Calu3 (cell line): ENCODE results near the gene HBP1. TPM values are rescaled to one million over a fixed set of nuclear protein-coding genes. Genes with fewer than 3 reads are reported as not detected.
A peak's percentile ranks its signal among the peaks of the same experiment; 100 is the strongest.

Experiments
- Bru-seq: library from RNA; stranded (reverse); fragments of 400-500 nt; gene quantifications from one replicate; lab custom pipeline; 2021; lab: Mats Ljungman, UMichigan
- BruChase-seq, 2 experiments: library from RNA; stranded (reverse); fragments of 400-500 nt; gene quantifications; one replicate each; lab custom pipeline; 2021; lab: Mats Ljungman, UMichigan
- BruUV-seq: library from RNA; stranded (reverse); fragments of 400-500 nt; replicated peaks from 2 replicates; lab custom pipeline; 2021; lab: Mats Ljungman, UMichigan
- CTCF ChIA-PET: fragments of 300-600 bp; sonication (Branson Sonifier 250); formaldehyde crosslinking; loops from one replicate; lab custom pipeline; 2022; ENCODE audit warnings: antibody characterized with exemption; lab: Charles Lee
- DNase-seq: peaks from one replicate; pipeline ENCODE4 v3.0.0; 2022
- H3K27ac Mint-ChIP-seq: one replicate; pipeline ENCODE4 v1.8.0; 2022; ENCODE audit warnings: mixed read lengths; ENCODE audit not compliant: unreplicated experiment
- H3K27me3 Mint-ChIP-seq: one replicate; pipeline ENCODE4 v1.8.0; 2022; ENCODE audit warnings: mixed read lengths; ENCODE audit not compliant: unreplicated experiment
- H3K36me3 Mint-ChIP-seq: one replicate; pipeline ENCODE4 v1.8.0; 2022; ENCODE audit warnings: mild to moderate bottlenecking, moderate library complexity, mixed read lengths; ENCODE audit not compliant: insufficient read depth, unreplicated experiment
- H3K4me1 Mint-ChIP-seq: one replicate; pipeline ENCODE4 v1.8.0; 2022; ENCODE audit warnings: mild to moderate bottlenecking, low read depth, mixed read lengths; ENCODE audit not compliant: unreplicated experiment
- H3K4me3 Mint-ChIP-seq: one replicate; pipeline ENCODE4 v1.8.0; 2022; ENCODE audit warnings: mild to moderate bottlenecking, low read depth, moderate library complexity, mixed read lengths; ENCODE audit not compliant: unreplicated experiment
- H3K9me3 Mint-ChIP-seq: one replicate; pipeline ENCODE4 v1.8.0; 2022; ENCODE audit warnings: low read depth, mixed read lengths; ENCODE audit not compliant: unreplicated experiment
- CTCF ChIP-seq: fragments of 200-600 bp; IDR thresholded peaks from one replicate; pipeline ENCODE4 v1.8.0; 2022; ENCODE audit warnings: antibody characterized with exemption; ENCODE audit not compliant: unreplicated experiment
- intact Hi-C: fragments of 100-400 bp; cut with micrococcal nuclease; formaldehyde crosslinking; loops from one replicate; pipeline ENCODE4 v1.10.0; 2022; ENCODE audit not compliant: unreplicated experiment
- long read RNA-seq: library from polyadenylated mRNA; stranded (forward); transcript quantifications from one replicate; pipeline ENCODE4 v2.0.0, GENCODE V29; 2022
- total RNA-seq: library from RNA; stranded (reverse); gene quantifications from 2 replicates; pipeline ENCODE4 v1.2.3, GENCODE V29; 2022

The HBP1 gene, protein sequence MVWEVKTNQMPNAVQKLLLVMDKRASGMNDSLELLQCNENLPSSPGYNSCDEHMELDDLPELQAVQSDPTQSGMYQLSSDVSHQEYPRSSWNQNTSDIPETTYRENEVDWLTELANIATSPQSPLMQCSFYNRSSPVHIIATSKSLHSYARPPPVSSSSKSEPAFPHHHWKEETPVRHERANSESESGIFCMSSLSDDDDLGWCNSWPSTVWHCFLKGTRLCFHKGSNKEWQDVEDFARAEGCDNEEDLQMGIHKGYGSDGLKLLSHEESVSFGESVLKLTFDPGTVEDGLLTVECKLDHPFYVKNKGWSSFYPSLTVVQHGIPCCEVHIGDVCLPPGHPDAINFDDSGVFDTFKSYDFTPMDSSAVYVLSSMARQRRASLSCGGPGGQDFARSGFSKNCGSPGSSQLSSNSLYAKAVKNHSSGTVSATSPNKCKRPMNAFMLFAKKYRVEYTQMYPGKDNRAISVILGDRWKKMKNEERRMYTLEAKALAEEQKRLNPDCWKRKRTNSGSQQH
- total RNA-seq (31.1 and 32.0 TPM in 2 replicates), Bru-seq, nascent RNA (percentile 79 among the genes with signal in this experiment), BruChase-seq, experiment 1, labeled RNA remaining after a 6-hour chase (percentile 55 among the genes with signal in this experiment), BruChase-seq, experiment 2, labeled RNA remaining after a 2-hour chase (percentile 67 among the genes with signal in this experiment)
- long read RNA-seq, transcript HBP1-208 (11 exons, 2,704 nt): major isoform, 22 of 34 reads
- long read RNA-seq, partial matches to known transcripts: 6 of 34 reads
- long read RNA-seq, other reads (novel, unspliced or antisense): 4 of 34 reads

DNA sequence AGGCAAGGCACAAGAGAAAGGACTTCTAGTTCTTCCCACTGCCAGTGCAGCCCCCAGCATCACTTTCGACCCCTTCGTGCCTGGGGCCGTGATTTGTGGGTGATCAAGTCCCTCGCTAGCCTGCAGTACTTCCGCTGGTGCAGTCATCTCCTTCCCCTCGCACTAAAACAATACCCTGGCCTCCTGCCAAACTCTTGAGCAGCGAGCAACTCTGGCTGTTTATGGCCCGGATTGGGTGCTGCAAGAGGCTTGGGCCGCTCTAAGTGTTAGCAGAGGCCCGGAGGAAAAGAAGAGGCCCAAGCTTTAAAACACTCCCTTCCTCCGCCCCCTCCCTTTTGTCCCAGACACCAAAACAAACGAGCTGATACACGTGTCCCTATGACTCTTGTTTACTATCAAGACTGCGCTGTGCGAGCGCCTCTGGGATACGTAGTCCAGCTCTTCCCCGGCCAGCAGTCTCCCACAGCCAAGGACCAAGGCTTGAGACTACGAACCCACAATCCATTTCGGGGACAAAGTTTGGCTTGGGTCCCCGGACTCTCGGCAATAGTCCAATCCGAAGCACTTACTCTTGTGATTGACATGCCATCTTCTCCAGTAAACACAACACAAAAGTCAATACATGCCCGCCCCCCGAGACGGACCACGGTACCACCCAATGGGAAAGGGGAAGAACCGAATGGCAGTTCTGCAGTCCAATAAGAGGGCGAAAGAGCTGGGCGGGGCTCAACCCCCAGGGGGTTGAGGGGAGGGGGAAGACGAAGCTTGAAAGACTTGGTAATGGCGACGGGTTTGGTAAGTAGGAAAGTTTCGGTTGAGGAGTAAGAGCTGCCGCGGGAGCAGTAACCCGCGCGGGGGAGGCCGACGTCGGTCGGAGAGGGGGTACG, at the start of gene HBP1:
Gene HBP1, plus strand, starts transcription at position 771 of the 887 bp plus-strand sequence. CDS start 10,891 bp downstream, outside the sequence.
- Mint-ChIP-seq H3K27ac (peak within 1 kb of the TSS; percentile 98), H3K27me3 (no peaks in the 10 kb centered on the region), H3K9me3 (no peaks in the 10 kb centered on the region), H3K4me1 (peaks cover 11% of the 10 kb centered on the region), H3K36me3 (peaks cover 32% of the 10 kb centered on the region), H3K4me3 (peak within 1 kb of the TSS; percentile 90)
- TF ChIP-seq CTCF: no peak
- CTCF ChIA-PET: interaction anchor here (0.6 to 1.4 kb wide), 8 partner anchors 11 to 706 kb away, joined by 3 to 8 read pairs (median 5); no protein-coding TSS in a partner anchor
- peak; percentile 94 for DNase-seq
- no TSS peak for BruUV-seq
- intact Hi-C loops: no loop called here

DNA sequence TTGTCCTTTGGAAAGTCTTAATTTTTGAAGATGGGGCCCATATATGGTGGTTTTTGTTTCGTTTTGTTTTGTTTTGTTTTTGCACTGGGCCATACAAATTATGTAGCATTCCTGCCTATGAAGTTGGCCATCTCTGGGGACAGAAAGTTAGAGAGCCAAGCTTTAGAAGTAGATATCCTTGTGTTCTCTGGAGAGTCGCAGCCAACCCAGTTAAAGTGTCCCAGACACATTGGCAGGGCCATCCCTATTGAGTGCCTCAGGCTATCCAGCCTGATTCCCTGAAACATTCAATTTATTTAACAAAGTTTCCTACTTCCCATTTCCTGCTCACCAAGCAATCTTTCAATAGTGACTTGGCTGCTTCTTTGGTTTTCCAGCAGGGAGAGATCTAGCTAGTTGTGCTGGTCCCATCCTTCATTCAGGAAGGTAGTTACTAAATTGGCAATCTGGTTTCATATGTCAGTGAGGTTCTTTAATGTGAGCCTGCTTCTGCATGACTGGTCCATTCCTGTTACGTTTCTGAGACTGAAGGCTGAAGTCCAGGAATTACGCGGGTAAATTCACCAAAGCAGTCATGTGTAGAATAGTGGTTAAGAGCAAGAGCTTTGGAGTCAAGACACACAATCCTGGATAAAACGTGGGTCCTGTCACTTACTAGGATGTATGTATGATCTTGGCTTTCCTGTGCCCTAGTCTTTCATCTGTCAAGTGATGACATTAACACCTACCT, 49.3 kb upstream of the HBP1 start:
- BruUV-seq: no TSS peak
- DNase-seq: no peak
- no peak for TF ChIP-seq CTCF
- Mint-ChIP-seq H3K4me3 (no peak overlapping the region), H3K27me3 (no peaks in the 10 kb centered on the region), H3K27ac (no peak overlapping the region), H3K36me3 (no peaks in the 10 kb centered on the region), H3K9me3 (no peaks in the 10 kb centered on the region), H3K4me1 (no peaks in the 10 kb centered on the region)
- intact Hi-C loops: no loop called here
- CTCF ChIA-PET: no interaction called here

- BruUV-seq: no TSS peak
- Mint-ChIP-seq H3K27me3 (no peaks in the 10 kb centered on the region), H3K4me3 (no peak overlapping the region), H3K9me3 (no peaks in the 10 kb centered on the region), H3K27ac (no peak overlapping the region), H3K36me3 (no peaks in the 10 kb centered on the region), H3K4me1 (no peaks in the 10 kb centered on the region)
- CTCF ChIA-PET: no interaction called here
- intact Hi-C loops: no loop called here
- DNase-seq: no peak
- no peak for TF ChIP-seq CTCF
Observed at GRCh38 chr7:107122486-107122911, 46.3 kb upstream of the HBP1 start.
